Mucosa of descending colon (tissue), 3 donors: Measurements from ENCODE around the gene NUP188. TPM values are rescaled to one million over a fixed set of nuclear protein-coding genes. Genes with fewer than 3 reads are reported as not detected.

Experiments
- ATAC-seq: fragments of 200-7000 bp; cut with Tn5 transposase; one replicate; pipeline ENCODE4 v1.9.1; 2020; ENCODE audit warnings: mild to moderate bottlenecking, moderate library complexity
- DNase-seq, 3 donors: peaks; one replicate each; pipeline ENCODE4 v3.0.0-alpha.2; 2020
- H3K36me3 ChIP-seq: fragments of 200-600 bp; one replicate; pipeline ENCODE4 v1.8.0; 2021; ENCODE audit warnings: low read depth, mild to moderate bottlenecking
- H3K4me1 ChIP-seq: fragments of 200-600 bp; one replicate; pipeline ENCODE4 v1.8.0; 2021; ENCODE audit warnings: low read depth, mild to moderate bottlenecking
- H3K4me3 ChIP-seq: fragments of 200-600 bp; one replicate; pipeline ENCODE4 v1.8.0; 2021; ENCODE audit warnings: mild to moderate bottlenecking
- H3K9me3 ChIP-seq: fragments of 200-600 bp; one replicate; pipeline ENCODE4 v1.8.0; 2021; ENCODE audit warnings: mild to moderate bottlenecking
- CTCF ChIP-seq: fragments of 200-600 bp; IDR thresholded peaks from one replicate; pipeline ENCODE4 v1.8.0; 2022; ENCODE audit warnings: antibody characterized with exemption, mild to moderate bottlenecking
- intact Hi-C, 2 donors: fragments of 100-400 bp; cut with DNase I in 1 of 2; cut with micrococcal nuclease in 1 of 2; formaldehyde crosslinking; loops; one replicate each; pipeline versions ENCODE4 v1.11.0 to v1.11.1; 2022; cut with DNase I, micrococcal nuclease
- total RNA-seq, 3 donors: library from RNA; stranded (reverse); fragmentation: NEBNext Ultra II Directional in 2 of 3; extraction: Animal tissue kit (Norgen Biotek cat#: 25700) in 2 of 3; gene quantifications; one replicate each; pipeline versions ENCODE4 v1.2.1 to v1.2.4, GENCODE V29; 2021 to 2023
- donor health status: DM: no; HTN: no; CAD: no; lungs with moderate emphysema.
- donor health status: DM: no; HTN: no; CAD: no.
- donor health status: DM: no; HTN: yes; CAD: no.

The NUP188 gene
- total RNA-seq, 3 donors from 2014 or later = 24.4 to 36.7 (median 30.4) TPM

- Histone ChIP-seq H3K4me3 (no peak overlapping the region), H3K9me3 (no peaks in the 10 kb centered on the region), H3K36me3 (no peaks in the 10 kb centered on the region), H3K4me1 (peaks cover 2% of the 10 kb centered on the region)
- DNase-seq (peak in 1 of 3 donors; percentile 51), ATAC-seq (peak; percentile 51)
- intact Hi-C loops = no loop called here
- TF ChIP-seq CTCF = no peak
These were observed 25.4 kb upstream of the NUP188 start for GRCh38 chr9:128921881-128922763.

- no peaks in the 10 kb centered on the region for H3K36me3 ChIP-seq
- no peak for DNase-seq
- no peak for ATAC-seq
- no peak overlapping the region for H3K4me3 ChIP-seq
- intact Hi-C loops = no loop called here
- TF ChIP-seq CTCF = no peak
- H3K9me3 ChIP-seq = no peaks in the 10 kb centered on the region
- H3K4me1 ChIP-seq = peaks cover 2% of the 10 kb centered on the region
These were observed 24.0 kb upstream of the NUP188 start for GRCh38 chr9:128923493-128923883.

- intact Hi-C loops = loop anchor here (5.0 kb wide), 1 partner anchor 66 kb away; no protein-coding TSS in a partner anchor
- TF ChIP-seq CTCF = peak; percentile 75
- peak; percentile 92 for ATAC-seq
- Histone ChIP-seq H3K4me1 (peaks cover 2% of the 10 kb centered on the region), H3K36me3 (no peaks in the 10 kb centered on the region), H3K9me3 (no peaks in the 10 kb centered on the region), H3K4me3 (no peak overlapping the region)
- peak in 2 of 3 donors; percentile 57 to 70 for DNase-seq
These were observed 19.6 kb upstream of the NUP188 start for GRCh38 chr9:128927731-128928411.

- intact Hi-C loops = loop anchor here (5.0 kb wide), 1 partner anchor 66 kb away; no protein-coding TSS in a partner anchor
- H3K4me1 ChIP-seq = no peaks in the 10 kb centered on the region
- H3K4me3 ChIP-seq = no peak overlapping the region
- no peak for TF ChIP-seq CTCF
- H3K36me3 ChIP-seq = no peaks in the 10 kb centered on the region
- DNase-seq = no peak
- no peaks in the 10 kb centered on the region for H3K9me3 ChIP-seq
- ATAC-seq = no peak
These were observed 18.9 kb upstream of the NUP188 start for GRCh38 chr9:128928624-128929023.

- intact Hi-C loops = loop anchor here (5.0 kb wide), 1 partner anchor 67 kb away; no protein-coding TSS in a partner anchor
- Histone ChIP-seq H3K36me3 (no peaks in the 10 kb centered on the region), H3K4me3 (no peak overlapping the region), H3K4me1 (no peaks in the 10 kb centered on the region), H3K9me3 (no peaks in the 10 kb centered on the region)
- TF ChIP-seq CTCF = no peak
- DNase-seq (no peak), ATAC-seq (no peak)
These were observed 17.9 kb upstream of the NUP188 start for GRCh38 chr9:128929560-128929959.
